Amygdala (tissue), 56 donors: Measurements from ENCODE around the gene ITSN1.
"Not testable (repeated sequence)": the region's sequence is repeated elsewhere in the genome, so short reads cannot be mapped to it uniquely, and the experiment has no call there.

Source experiments
- DNase-seq, 56 donors: peaks; one replicate each; lab custom pipeline; 2025; lab: John Stamatoyannopoulos, UW

The ITSN1 gene

DNA sequence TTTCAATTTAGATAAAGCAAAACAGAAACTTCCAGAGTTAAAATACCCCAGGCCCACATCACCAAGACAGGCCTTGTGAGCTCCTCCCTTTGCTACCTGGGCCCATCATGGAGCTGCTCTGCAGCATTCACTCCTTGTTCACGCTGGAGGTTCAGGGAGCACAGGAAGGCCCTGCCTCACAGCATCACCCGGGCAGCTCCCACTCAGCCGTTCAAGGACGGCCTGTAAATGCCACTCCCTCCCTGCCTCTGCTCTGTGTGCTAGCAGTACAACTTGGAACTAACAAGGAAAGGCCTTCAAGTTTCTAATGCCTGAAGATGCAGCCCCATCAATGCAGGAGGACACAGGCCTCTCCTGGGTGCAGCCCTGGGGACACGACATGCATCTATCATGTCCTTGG, 261.7 kb downstream of the ITSN1 start:
- DNase-seq: no peak

DNA sequence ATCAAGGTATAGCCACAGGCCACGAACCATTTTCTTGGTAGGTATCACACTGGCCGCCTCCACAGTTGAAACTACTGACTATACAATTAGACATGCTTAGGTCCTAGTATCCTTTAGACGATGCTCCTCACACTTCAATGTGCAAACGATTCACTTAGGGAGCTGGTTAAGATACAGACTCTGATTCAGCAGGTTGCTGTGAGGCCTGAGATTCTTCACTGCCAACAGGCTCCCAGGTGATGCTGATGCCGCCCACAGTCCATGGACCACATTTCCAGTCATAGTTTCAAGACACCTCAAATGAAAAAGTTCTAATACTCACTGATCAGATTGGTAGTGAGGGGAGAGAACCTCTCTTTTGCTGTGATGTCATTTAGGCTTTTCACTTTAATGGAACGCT, 266.5 kb downstream of the ITSN1 start:
- no peak for DNase-seq

DNA sequence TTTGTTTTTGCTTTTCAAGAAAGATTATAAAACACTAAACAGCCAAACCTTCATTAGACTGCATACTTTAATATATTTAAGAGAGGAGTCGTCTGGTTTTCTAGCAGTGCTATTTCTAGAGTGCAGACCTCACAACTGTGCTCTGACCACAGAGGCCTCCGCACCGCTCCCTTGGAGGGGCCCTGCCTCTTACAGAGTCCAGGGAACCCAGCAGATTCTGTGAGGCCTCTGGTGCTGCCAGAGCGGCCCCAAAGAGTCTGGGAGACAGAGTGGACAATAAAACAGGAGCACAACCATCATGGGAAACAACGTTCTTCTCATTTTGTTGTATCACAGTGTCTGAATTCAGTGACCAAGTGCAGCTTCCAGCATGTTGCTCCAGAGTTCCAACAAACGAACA, 267.5 kb downstream of the ITSN1 start:
- DNase-seq: no peak

DNA sequence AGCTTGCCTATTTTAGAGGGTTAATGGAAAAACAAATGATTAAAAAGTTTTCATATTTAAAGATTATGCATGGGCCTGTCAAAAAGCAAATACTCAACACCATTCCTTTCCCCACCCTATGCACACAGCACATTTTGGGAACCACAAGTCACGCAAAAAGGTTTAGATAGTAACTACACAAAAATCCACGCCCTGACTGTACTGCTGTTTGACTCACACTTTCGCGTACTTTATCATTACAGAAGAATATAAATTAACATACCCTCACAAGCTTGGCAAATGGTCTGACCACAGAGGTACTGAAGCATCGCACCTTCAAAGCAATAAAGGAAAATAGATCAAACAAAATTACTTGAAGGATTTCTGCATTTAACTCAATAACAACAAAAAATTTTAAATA, 271.9 kb downstream of the ITSN1 start:
- no peak for DNase-seq

DNA sequence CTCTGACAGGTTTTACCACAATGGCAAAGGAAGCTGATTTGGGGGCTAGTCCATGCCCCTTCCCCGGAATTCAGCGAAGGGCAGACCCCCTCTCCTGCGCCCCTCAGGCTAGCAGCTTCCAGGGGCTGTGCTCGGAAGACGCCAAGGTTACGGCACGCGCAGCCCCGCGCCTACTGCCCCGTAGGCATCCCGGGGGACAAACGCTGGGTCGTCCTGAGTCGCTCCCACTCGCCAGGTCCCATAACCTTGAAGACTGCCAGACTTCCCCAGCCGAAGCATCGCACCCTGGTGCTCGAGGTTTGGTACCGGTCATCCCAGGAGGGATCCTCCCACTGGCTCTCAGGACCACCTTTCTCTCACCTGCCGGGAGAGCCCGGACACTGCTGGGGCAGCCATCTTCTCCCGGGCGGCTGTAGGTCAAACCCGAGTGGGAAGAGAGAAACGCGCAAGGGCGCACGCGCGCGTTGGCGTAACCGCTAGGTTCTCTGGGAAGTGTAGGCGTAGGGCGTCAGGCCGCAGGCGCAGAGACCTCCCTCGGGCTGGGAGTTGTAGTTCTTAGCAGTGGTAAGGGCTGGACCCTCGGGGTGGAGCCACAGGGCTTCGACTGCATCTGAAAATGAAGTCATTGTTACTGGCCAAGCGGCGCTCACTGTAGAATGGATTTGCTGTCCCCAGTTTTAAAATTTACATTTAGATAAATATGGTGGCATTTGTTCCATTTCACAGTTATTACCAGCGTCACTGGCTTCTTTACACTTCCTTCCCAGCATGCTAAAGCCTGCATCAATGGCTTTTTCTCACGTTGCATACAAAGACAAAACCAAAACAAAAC, 273.3 kb downstream of the ITSN1 start, which contains the start of gene ATP5PO:
TSS of gene ATP5PO (minus strand) at position 437 of the 832 bp plus-strand sequence. CDS start at position 396, 41 bp downstream.
- DNase-seq: peak; percentile 71 to 99 (median 96)

DNA sequence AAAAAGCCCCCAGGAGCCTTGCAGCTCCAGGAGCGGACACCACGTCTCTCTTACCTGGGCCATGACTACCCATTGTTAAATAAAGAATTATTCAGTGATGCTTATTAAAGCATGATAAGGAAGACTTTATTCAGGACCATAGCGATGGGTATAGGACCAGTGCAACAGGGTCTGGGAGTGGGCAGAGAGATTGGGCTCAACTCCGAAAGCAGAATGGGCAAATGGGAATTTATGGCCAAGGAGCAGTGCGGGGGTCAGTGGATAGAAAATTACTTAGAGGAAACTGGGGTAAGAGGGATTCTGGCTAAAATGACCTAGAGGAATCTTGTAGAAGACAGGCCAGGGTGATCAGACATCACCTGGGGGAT, 273.9 kb downstream of the ITSN1 start:
- DNase-seq: no peak

DNA sequence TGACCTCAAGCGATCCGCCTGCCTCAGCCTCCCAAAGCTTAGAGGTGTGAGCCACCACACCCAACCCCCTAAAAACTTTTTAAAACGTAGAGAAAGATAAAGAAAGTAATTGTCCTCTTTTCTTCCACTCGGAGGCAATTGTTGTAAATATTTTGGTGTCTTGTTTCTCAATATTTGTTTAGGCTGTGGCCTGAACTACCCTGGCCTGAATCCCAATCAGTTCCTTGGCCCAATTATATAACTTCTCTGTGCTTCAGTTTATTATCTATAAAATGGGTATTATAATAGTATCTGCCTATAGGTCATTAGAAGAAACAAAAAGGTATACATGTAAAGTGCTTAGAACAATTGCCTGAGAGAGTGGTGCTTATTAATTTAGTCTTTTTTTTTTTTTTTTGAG, 275.1 kb downstream of the ITSN1 start:
- DNase-seq: no peak

DNA sequence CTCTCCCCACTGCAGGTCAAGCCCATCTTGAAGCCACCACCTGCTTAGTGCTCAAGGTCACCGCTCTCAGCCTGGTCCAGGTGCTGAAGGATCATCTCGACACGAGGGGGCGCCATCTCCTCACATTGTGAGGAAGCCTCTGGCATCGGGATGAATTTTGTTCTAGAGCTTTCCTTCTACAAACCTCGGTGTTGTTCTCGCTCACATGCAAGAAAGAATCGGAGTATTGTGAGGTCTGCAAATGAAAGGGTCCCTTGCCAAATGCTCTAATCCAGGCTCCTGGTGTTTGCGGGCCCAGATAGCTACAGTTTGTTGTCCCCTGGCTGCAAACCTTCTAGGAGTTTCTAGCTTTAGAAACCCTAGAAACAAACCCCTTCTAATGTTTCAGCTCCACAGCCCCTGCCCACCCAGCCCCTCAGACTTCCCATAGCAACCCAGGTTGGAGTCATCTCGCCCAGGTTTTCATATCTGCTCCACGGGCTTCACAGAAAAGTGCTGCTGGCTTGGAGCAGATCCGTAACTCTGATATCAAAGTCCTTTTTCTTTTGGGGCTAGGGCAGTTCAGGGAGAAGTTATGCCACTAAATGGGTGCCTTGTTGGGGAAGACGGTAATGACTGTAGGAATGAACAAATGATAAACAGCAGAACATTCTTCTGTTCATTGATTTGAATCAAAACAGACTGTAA, 281.9 kb downstream of the ITSN1 start:
- peak; percentile 21 to 93 (median 79) for DNase-seq

DNA sequence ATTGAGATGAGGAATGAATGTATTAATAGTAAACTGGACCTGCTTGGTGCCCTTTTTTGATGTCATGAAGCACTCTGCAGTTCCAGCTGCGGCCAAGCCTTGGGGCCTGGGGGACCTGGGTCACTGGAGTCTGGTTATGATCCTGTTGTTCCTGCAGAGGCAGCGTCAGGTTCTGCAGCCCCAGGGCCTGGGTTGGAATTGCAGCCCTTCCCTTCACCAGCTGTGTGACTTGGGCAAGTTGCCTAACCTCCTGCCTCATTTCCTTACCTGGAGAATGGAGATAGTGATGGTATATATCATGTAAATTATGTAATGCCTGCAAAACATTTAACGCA, 282.4 kb downstream of the ITSN1 start:
- DNase-seq: peak in 1 of 56 donors; percentile 36

DNA sequence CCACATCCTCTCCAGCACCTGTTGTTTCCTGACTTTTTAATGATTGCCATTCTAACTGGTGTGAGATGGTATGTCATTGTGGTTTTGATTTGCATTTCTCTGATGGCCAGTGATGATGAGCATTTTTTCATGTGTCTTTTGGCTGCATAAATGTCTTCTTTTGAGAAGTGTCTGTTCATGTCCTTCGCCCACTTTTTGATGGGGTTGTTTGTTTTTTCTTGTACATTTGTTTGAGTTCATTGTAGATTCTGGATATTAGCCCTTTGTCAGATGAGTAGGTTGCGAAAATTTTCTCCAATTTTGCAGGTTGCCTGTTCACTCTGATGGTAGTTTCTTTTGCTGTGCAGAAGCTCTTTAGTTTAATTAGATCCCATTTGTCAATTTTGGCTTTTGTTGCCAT, 283.9 kb downstream of the ITSN1 start:
- not testable (repeated sequence) for DNase-seq

DNA sequence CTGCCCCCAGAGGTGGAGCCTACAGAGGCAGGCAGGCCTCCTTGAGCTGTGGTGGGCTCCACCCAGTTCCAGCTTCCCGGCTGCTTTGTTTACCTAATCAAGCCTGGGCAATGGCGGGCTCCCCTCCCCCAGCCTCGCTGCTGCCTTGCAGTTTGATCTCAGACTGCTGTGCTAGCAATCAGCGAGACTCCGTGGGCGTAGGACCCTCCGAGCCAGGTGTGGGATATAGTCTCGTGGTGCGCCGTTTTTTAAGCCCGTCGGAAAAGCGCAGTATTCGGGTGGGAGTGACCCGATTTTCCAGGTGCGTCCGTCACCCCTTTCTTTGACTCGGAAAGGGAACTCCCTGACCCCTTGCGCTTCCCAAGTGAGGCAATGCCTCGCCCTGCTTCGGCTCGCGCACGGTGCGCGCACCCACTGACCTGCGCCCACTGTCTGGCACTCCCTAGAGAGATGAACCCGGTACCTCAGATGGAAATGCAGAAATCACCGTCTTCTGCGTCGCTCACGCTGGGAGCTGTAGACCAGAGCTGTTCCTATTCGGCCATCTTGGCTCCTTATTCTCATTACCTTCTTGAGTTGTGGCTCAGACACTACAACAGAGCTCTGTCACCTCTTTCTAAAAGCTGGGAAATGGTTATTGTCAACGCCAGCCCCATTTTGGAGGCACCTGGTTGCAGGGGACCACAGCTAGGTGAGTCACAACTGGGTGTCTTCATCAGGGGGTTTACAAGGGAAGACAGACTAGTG, 288.9 kb downstream of the ITSN1 start:
- not testable (repeated sequence) for DNase-seq

DNA sequence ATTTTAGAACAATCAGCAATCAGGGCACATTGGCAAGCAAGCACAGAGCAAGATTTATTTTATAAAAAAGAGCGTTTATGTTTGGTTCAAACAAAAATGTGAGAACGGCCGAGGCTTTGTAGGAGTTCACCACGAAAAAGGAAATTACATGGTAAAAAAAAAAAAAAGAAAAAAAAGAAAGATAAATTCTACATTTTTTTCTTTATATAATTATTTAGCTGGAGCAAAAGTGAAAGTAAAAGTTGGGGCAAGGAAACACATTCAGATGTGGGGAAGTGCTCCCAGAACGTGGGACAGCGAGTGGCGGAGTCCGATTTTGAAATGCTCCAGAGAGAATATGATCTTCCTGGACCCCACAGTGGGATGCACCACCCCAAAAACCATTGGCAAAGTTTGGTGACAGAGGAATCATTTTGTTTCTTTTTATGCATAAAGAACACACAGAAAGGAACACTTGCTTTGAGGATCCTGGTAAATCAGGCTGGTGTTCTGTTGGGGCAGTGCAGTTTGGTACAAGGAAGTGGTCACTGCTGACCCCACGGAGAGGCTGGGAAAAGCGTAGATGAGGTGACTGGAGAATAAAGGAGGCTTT, 289.6 kb downstream of the ITSN1 start:
- no peak for DNase-seq

DNA sequence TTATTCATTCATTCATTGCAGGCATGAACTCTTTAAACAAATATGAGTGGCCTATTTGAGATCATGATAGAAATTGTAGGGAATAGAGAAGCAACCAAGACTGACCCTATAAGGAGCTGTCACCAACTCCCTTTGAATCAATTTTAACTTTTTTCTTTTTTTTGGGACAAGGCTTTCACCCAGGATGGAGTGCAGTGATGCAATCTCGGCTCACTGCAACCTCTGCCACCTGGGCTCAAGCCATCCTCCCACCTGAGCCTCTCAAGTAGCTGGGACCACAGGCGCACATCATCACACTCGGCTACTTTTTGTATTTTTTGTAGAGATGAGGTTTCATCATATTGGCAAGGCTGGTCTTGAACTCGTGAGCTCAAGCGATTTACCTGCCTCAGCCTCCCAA, 290.4 kb downstream of the ITSN1 start:
- no peak for DNase-seq

DNA sequence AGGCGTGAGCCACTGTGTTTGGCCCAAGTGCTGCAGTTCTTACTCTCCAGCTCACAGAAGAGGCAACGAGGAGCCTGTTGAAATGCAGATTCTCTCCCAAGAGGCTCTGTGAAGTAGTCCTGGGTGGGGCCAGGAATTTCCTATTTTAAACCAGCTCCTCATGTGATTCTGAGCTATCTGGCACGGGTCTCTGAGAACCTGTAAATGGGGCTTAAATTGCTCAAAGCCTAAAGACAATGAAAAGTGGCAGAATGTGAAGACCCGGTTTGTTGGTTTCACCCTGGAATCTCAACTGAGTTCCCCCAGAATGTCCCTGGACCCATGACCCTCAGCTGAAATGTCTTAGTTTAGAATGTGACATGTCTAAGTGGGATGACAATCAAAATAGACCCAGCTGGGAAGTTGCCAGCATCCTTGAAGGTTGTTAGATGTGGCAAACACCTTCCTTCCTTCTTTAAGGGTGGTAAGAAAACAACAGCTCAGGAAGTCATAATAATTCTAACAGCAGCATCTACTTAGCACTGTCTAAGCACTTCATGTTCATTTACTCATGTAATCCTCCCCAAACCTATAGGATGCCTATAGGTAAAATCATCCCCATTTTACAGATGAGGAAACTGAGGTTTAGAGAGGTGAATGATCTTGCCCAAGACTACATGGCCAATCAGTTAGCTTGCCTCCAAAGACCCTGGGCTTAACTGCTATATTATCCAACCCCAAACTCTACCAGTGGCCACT, 294.2 kb downstream of the ITSN1 start:
- DNase-seq: no peak

DNA sequence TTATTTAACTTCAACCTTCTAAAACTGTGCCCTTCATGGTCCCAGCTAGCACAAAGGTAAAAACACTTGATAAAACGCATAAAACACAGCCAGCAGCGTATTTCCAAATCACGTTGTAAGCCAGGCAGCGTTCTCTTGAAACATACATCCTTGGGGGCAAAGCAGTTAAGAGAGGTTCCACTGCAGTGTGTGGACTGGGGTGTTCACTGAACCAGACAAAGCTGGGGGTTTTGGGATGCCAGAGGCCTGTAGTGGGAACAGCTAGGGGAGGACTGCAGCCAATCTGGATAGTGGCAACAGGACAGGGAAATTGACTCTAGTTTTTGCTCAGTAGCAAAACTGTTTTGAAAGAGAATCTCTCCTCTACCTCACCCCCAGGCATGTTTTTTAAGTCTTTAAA, 294.8 kb downstream of the ITSN1 start:
- no peak for DNase-seq

DNA sequence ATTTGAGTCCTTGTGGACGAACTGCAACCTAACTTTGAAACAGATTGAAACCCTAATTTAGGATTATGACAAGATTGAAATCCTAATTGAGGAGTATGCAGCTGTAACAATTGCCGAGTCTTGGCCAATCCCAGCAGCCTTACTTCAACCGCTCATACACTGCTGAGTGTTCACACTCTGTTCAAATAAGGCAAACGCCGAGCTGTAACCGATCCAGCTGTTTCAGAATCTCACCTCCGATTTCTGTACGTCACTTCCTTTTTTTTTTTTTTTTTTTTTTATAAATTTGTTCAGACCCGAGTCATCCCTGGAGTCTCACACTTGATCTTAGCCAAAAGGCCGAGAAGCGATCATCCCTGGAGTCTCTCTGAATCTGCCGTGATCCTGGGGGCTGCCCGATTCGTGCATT, 295.6 kb downstream of the ITSN1 start:
- no peak for DNase-seq

DNA sequence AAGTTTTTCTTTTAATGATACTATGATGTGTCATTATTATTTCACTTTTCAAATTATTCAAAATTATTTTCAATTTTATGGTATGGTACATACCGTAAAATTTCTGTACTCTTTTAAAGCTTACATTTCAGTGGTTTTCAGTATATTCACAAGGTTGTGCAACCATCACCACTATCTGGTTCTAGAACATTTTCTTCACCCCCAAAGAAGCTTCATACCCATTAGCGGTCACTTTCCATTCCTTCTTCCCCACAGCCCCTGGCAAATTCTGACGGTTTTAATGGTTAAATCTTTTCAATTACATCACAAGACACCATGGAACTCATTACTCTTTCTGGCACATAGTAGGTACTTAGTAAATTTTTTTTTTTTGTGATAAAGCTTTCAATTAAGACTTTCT, 296.1 kb downstream of the ITSN1 start:
- no peak for DNase-seq

DNA sequence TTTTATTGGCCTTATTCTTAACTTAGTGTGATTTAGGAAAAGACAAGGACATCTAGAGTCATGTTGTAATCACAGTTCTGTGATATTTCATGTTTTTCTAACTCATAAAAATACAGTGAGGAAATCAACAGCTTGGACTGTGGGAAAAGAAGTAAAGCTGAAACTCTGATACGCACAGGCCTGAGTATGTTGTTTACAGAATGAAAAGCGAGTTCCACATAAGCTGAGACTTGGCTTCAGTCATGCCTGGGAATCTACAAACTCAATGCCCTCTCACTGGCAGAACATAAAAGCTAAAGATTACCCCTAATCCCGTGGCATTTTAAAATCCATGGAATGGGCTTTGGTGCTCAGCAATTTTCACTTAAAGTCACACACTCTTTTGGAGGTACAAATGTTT, 296.9 kb downstream of the ITSN1 start:
- DNase-seq: no peak

DNA sequence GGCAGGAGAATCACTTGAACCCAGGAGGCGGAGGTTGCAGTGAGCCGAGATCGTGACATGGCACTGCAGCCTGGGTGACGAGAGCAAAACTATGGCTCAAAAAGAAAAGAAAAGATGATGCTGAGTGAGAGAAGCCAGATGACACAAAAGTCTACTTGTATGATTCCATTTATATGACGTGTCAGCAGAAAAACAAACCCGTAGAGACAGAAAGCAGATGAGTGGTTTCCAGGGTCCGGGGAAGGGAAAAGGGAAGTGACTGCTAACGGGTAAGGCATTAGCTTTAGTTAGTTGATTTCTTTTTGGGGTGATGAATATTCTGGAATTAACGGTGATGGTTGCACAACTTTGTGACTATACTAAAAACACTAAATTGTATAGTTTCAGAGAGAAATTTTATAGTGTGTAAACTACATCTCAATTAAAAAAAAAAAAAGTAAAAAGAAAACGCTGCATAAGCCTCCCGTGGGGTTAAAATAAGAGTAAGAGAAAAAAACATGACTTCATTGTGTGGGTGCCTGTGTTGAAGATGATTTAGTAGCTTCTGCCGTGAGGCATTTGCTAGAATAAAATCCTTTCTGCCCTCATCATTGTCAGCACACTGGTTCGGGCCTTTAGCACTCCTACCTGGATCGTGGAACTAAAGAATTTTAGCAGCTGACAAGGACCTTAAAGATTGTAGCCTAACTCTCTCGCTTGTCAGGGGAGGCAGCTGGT, 298.0 kb downstream of the ITSN1 start:
- DNase-seq: no peak

DNA sequence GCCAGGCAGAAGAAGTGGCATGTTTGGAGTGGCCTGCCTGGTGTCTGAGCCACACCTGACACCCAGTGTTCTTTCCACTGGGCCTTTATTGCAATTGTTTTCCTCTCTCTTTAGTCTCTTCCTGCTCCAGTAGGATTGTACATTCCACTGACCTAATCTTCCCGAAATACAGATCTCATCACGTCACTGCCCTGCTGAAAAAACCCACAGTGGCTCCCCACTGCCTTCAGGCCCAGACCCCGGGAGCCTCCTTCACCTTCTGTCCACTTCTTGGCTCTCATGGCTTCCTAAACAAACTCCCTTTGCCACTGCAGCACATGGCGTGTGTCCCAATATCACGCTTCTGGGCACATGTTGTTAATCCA, 298.6 kb downstream of the ITSN1 start:
- DNase-seq: no peak
